Uterus (tissue), 4 donors: ENCODE data around the gene R3HCC1L. TPM values are rescaled to one million over a fixed set of nuclear protein-coding genes. Genes with fewer than 3 reads are reported as not detected.

Experiments
- DNase-seq, 2 donors: peaks; one replicate each; pipeline ENCODE4 v3.0.0-alpha.2; 2019 to 2020
- H3K27ac ChIP-seq, 2 donors: fragments of 200-600 bp; sonication (generic); 1 replicate in 1 of 2; 2 replicates in 1 of 2; pipeline ENCODE4 v1.5.1; 2016 to 2018
- H3K27me3 ChIP-seq, 2 donors: fragments of 200-600 bp; sonication (generic); one replicate each; pipeline ENCODE4 v1.5.1; 2018 to 2019; ENCODE audit warnings: control low read depth in 1 of 2
- H3K36me3 ChIP-seq, 2 donors: fragments of 200-600 bp; sonication (generic); one replicate each; pipeline ENCODE4 v1.5.1; 2019; ENCODE audit warnings: control low read depth in 1 of 2
- H3K4me1 ChIP-seq, 2 donors: fragments of 200-600 bp; sonication (generic); one replicate each; pipeline ENCODE4 v1.5.1; 2018 to 2019; ENCODE audit warnings: control low read depth in 1 of 2
- H3K4me3 ChIP-seq, 2 donors: fragments of 200-600 bp; sonication (generic); 1 replicate in 1 of 2; 2 replicates in 1 of 2; pipeline ENCODE4 v1.5.1; 2018 to 2019; ENCODE audit warnings: mild to moderate bottlenecking in 1 of 2
- H3K9me3 ChIP-seq, 2 donors: fragments of 200-600 bp; sonication (generic); one replicate each; pipeline ENCODE4 v1.5.1; 2019; ENCODE audit warnings: control low read depth in 1 of 2
- POLR2A ChIP-seq, 2 donors: fragments of 450-650 bp; IDR thresholded peaks; one replicate each; pipeline ENCODE4 v1.6.1; 2016; ENCODE audit warnings: antibody characterized with exemption in 2 of 2, mild to moderate bottlenecking in 1 of 2, moderate library complexity in 1 of 2
- intact Hi-C: fragments of 100-400 bp; cut with DNase I; formaldehyde crosslinking; loops from one replicate; pipeline ENCODE4 v1.15.1; 2023; ENCODE audit warnings: low total_unique reads
- total RNA-seq, 4 donors: library from RNA; depleted of rRNA in 3 of 4; stranded (reverse); fragments of >200 nt in 3 of 4; gene quantifications; one replicate each; pipeline versions ENCODE4 v1.1.0 to v1.2.4, GENCODE V29; 2014 to 2023
- TF ChIP-seq, protein P1 (sequence below), 4 experiments: fragments of 200-600 bp in 2 of 4; fragments of 450-650 bp in 2 of 4; sonication (generic) in 2 of 4; IDR thresholded peaks; one replicate each; pipeline ENCODE4 v1.5.1; 2016 to 2019; ENCODE audit warnings: antibody characterized with exemption in 4 of 4, mild to moderate bottlenecking in 2 of 4, moderate library complexity in 1 of 4
- donor health status: DM: yes; HTN: yes; CAD: no.

R3HCC1L gene
- total RNA-seq, 4 donors from 2014 or later = 5.9 to 23.4 (median 10.8) TPM

DNA sequence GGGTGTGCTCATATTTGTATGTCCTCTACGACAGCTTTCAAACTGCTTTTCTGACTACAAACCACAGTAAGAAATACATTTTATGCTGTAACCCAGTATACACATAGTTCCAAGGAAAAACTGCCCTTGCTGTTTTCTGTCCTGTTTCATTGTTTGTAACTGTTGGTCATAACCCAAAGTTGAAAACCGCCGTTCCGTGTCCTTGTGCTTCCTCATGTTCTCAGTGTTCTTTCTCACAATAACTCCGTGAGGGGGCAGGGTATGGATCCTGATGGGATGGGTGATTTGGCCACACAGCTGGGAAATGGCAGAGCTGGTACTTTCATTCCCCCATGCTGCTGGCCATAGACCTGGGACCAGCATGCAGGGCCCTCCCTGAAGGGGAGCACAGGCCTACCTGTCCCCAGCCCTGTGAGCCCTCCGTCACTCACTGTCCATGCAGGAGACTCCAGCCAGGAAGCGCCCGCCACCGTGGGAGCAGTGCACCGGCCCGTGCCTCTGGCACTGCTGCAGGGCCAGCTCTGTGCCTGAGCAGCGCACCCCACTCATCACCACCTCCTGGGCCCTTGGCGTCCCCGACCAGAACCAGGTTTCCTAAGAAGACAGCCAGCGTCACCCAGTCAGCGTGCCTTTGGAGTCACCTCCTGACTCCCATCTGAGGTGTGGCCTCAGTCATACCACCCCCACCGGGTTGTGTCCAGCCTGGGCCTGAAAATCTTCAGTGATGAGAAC, 120.9 kb downstream of the R3HCC1L start:
- no peak for TF ChIP-seq POLR2A (IDR thresholded peaks at IDR 0.05)
- TF ChIP-seq, protein P1, sequence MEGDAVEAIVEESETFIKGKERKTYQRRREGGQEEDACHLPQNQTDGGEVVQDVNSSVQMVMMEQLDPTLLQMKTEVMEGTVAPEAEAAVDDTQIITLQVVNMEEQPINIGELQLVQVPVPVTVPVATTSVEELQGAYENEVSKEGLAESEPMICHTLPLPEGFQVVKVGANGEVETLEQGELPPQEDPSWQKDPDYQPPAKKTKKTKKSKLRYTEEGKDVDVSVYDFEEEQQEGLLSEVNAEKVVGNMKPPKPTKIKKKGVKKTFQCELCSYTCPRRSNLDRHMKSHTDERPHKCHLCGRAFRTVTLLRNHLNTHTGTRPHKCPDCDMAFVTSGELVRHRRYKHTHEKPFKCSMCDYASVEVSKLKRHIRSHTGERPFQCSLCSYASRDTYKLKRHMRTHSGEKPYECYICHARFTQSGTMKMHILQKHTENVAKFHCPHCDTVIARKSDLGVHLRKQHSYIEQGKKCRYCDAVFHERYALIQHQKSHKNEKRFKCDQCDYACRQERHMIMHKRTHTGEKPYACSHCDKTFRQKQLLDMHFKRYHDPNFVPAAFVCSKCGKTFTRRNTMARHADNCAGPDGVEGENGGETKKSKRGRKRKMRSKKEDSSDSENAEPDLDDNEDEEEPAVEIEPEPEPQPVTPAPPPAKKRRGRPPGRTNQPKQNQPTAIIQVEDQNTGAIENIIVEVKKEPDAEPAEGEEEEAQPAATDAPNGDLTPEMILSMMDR (IDR thresholded peaks at IDR 0.05) = no peak
- Histone ChIP-seq H3K36me3 (no peaks in the 10 kb centered on the region), H3K27me3 (no peaks in the 10 kb centered on the region), H3K9me3 (no peaks in the 10 kb centered on the region), H3K4me3 (no peak overlapping the region), H3K27ac (no peak overlapping the region), H3K4me1 (no peaks in the 10 kb centered on the region)
- intact Hi-C loops = no loop called here
- no peak for DNase-seq

DNA sequence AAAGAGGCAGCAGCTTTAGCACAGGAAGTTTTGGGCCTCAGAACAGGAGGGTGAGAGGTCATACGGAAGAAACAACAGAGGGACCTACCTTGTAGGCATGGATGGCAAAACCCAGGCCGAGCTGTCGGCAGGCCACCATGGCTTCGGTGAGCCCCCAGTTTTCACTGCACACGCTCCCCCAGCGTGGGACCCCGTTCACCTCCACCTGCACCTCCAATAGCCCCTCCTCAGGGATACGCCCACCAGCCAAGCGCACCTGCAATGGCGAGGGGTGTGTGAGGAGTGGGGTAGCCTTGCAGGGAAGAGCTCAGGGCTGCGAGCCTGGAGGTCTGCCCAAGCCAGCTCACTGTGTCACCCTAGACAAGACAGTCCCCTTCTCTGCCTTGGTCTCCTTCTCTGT, 122.2 kb downstream of the R3HCC1L start:
- TF ChIP-seq, protein P1 (IDR thresholded peaks at IDR 0.05) = no peak
- TF ChIP-seq POLR2A (IDR thresholded peaks at IDR 0.05) = no peak
- no peak for DNase-seq
- H3K4me3 ChIP-seq = no peak overlapping the region
- H3K27ac ChIP-seq = no peak overlapping the region
- no peaks in the 10 kb centered on the region for H3K4me1 ChIP-seq
- no peaks in the 10 kb centered on the region for H3K27me3 ChIP-seq
- no peaks in the 10 kb centered on the region for H3K9me3 ChIP-seq
- intact Hi-C loops = no loop called here
- H3K36me3 ChIP-seq = no peaks in the 10 kb centered on the region

GRCh38 chr10:98257198-98257597, 122.7 kb downstream of the R3HCC1L start:
- no peak for TF ChIP-seq POLR2A (IDR thresholded peaks at IDR 0.05)
- TF ChIP-seq, protein P1 (IDR thresholded peaks at IDR 0.05) = no peak
- no peaks in the 10 kb centered on the region for H3K27me3 ChIP-seq
- no peaks in the 10 kb centered on the region for H3K4me1 ChIP-seq
- no peak for DNase-seq
- no peak overlapping the region for H3K27ac ChIP-seq
- H3K9me3 ChIP-seq = no peaks in the 10 kb centered on the region
- no peaks in the 10 kb centered on the region for H3K36me3 ChIP-seq
- intact Hi-C loops = no loop called here
- no peak overlapping the region for H3K4me3 ChIP-seq

- intact Hi-C loops = no loop called here
- TF ChIP-seq, protein P1 (IDR thresholded peaks at IDR 0.05) = no peak
- no peak for TF ChIP-seq POLR2A (IDR thresholded peaks at IDR 0.05)
- Histone ChIP-seq H3K27ac (no peak overlapping the region), H3K4me1 (no peaks in the 10 kb centered on the region), H3K9me3 (no peaks in the 10 kb centered on the region), H3K4me3 (no peak overlapping the region), H3K27me3 (no peaks in the 10 kb centered on the region), H3K36me3 (no peaks in the 10 kb centered on the region)
- DNase-seq = no peak
Observed at GRCh38 chr10:98257961-98258360, 123.5 kb downstream of the R3HCC1L start.

DNA sequence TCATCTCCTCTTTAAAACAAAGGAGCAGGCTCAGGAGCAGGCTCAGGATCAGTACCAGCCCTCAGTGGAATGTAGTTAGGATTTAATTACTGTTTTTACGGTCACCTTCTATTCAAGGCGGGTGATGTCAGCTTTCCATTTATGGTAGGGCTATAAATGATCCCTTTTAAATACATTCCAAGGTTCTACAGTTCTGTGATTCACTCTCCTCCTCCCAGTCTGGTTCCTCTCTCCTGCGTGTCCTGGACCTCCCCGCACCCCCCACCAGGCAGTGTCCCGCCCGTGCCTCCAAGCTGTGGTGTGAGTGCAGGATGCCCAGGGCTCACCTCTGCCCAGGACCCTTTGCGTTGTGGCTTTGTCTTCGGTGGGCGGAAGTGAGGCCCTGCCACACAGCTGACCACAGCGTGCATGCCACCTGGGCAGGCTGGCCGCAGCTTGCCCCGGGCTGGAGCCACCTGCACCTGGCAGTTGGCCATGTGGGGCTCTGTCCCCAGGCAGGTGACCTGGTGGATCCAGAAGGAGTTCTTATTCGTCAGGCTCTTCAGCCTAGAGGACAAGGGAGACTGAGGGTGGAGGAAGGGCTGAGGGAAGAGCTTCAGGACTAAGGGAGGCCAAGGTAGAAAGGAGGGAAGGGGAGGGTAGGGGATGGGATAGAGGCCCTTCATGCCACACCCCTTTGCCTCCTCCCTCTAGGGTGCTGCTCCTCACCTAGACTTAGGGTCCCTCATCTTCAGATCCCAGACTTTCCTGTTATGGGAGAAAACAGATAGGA, 124.4 kb downstream of the R3HCC1L start:
- TF ChIP-seq, protein P1 (IDR thresholded peaks at IDR 0.05) = no peak
- no peak for TF ChIP-seq POLR2A (IDR thresholded peaks at IDR 0.05)
- no peaks in the 10 kb centered on the region for H3K9me3 ChIP-seq
- no peak overlapping the region for H3K4me3 ChIP-seq
- H3K27ac ChIP-seq = no peak overlapping the region
- intact Hi-C loops = no loop called here
- H3K4me1 ChIP-seq = no peaks in the 10 kb centered on the region
- DNase-seq = no peak
- H3K27me3 ChIP-seq = no peaks in the 10 kb centered on the region
- no peaks in the 10 kb centered on the region for H3K36me3 ChIP-seq
